CD14-positive monocyte (primary cell): ENCODE results near the gene MEOX1. TPM values are rescaled to one million over a fixed set of nuclear protein-coding genes. Genes with fewer than 3 reads are reported as not detected.

Source experiments
- DNase-seq, 3 donors: peaks; one replicate each; pipeline ENCODE4 v3.0.0-alpha.2; 2011 to 2022
- H2AFZ ChIP-seq: 2 replicates; pipeline ENCODE4 v1.6.0; 2012; ENCODE audit warnings: mild to moderate bottlenecking, low read depth, low read length, inconsistent platforms; ENCODE audit not compliant: insufficient read depth, poor library complexity, severe bottlenecking
- H3K27ac ChIP-seq, 2 donors: 1 replicate in 1 of 2; 2 replicates in 1 of 2; pipeline ENCODE4 v1.5.1; 2012 to 2013; ENCODE audit warnings: low read length in 2 of 2, control low read depth in 1 of 2, inconsistent platforms in 1 of 2, low read depth in 1 of 2, mild to moderate bottlenecking in 1 of 2
- H3K27me3 ChIP-seq, 2 donors: one replicate each; pipeline versions ENCODE4 v1.6.0 to v1.6.1; 2011 to 2013; ENCODE audit warnings: low read length in 2 of 2; ENCODE audit not compliant: control insufficient read depth in 2 of 2, insufficient read depth in 2 of 2
- H3K36me3 ChIP-seq, 2 donors: replicated peaks in 1 of 2; 1 replicate in 1 of 2; 2 replicates in 1 of 2; pipeline versions ENCODE4 v1.5.1 to v1.6.1; 2012 to 2013; ENCODE audit warnings: low read length in 2 of 2, control low read depth in 1 of 2, inconsistent platforms in 1 of 2, mild to moderate bottlenecking in 1 of 2; ENCODE audit not compliant: insufficient read depth in 2 of 2, control insufficient read depth in 1 of 2
- H3K4me1 ChIP-seq, 2 donors: 1 replicate in 1 of 2; 2 replicates in 1 of 2; pipeline versions ENCODE4 v1.5.1 to v1.6.1; 2012 to 2013; ENCODE audit warnings: low read length in 2 of 2, control low read depth in 1 of 2, inconsistent platforms in 1 of 2, mild to moderate bottlenecking in 1 of 2, moderate library complexity in 1 of 2; ENCODE audit not compliant: insufficient read depth in 2 of 2, control insufficient read depth in 1 of 2
- H3K4me2 ChIP-seq: replicated peaks from 2 replicates; pipeline ENCODE3; 2012; ENCODE audit warnings: low read length, moderate library complexity, mild to moderate bottlenecking; ENCODE audit not compliant: poor library complexity, severe bottlenecking; ENCODE audit errors: extremely low read depth
- H3K4me3 ChIP-seq, 3 experiments: fragments of 200-600 bp in 1 of 3; sonication (generic) in 1 of 3; replicated peaks in 1 of 3; 1 replicate in 2 of 3; 2 replicates in 1 of 3; pipeline ENCODE4 v1.5.1; 2011 to 2013; ENCODE audit warnings: low read length in 3 of 3, mild to moderate bottlenecking in 3 of 3, control low read depth in 2 of 3, low read depth in 2 of 3, inconsistent platforms in 1 of 3, moderate library complexity in 1 of 3
- H3K79me2 ChIP-seq: 2 replicates; pipeline ENCODE4 v1.6.0; 2012; ENCODE audit warnings: mild to moderate bottlenecking, control low read depth, inconsistent platforms, low read length, moderate library complexity; ENCODE audit not compliant: insufficient read depth
- H3K9ac ChIP-seq: 2 replicates; pipeline ENCODE4 v1.6.0; 2017; ENCODE audit warnings: low read length, mild to moderate bottlenecking; ENCODE audit not compliant: insufficient read depth, poor library complexity, severe bottlenecking
- H3K9me3 ChIP-seq, 2 donors: replicated peaks in 1 of 2; 1 replicate in 1 of 2; 2 replicates in 1 of 2; pipeline versions ENCODE4 v1.5.1 to v1.6.1; 2012 to 2013; ENCODE audit warnings: low read length in 2 of 2, control low read depth in 1 of 2; ENCODE audit not compliant: control insufficient read depth in 1 of 2, insufficient read depth in 1 of 2
- H4K20me1 ChIP-seq: 2 replicates; pipeline ENCODE4 v1.6.0; 2012; ENCODE audit warnings: mild to moderate bottlenecking, low read length, control low read depth, moderate library complexity; ENCODE audit not compliant: insufficient read depth
- H3K27ac Mint-ChIP-seq, 7 donors: one replicate each; pipeline ENCODE4 v1.8.0; 2020; ENCODE audit warnings: mild to moderate bottlenecking in 7 of 7, mixed read lengths in 7 of 7, moderate library complexity in 6 of 7, inconsistent platforms in 2 of 7
- H3K27me3 Mint-ChIP-seq, 3 donors: one replicate each; pipeline ENCODE4 v1.8.0; 2021 to 2022; ENCODE audit warnings: low read depth in 3 of 3, mild to moderate bottlenecking in 3 of 3, mixed read lengths in 3 of 3, moderate library complexity in 3 of 3, inconsistent platforms in 1 of 3
- H3K36me3 Mint-ChIP-seq, 2 donors: one replicate each; pipeline ENCODE4 v1.8.0; 2020; ENCODE audit warnings: mixed read lengths in 2 of 2, inconsistent platforms in 1 of 2, mild to moderate bottlenecking in 1 of 2
- H3K4me1 Mint-ChIP-seq: one replicate; pipeline ENCODE4 v1.8.0; 2020; ENCODE audit warnings: mild to moderate bottlenecking, mixed read lengths
- H3K4me3 Mint-ChIP-seq, 2 donors: one replicate each; pipeline ENCODE4 v1.8.0; 2020; ENCODE audit warnings: mild to moderate bottlenecking in 2 of 2, mixed read lengths in 2 of 2, moderate library complexity in 1 of 2
- H3K9me3 Mint-ChIP-seq, 7 donors: one replicate each; pipeline ENCODE4 v1.8.0; 2020 to 2022; ENCODE audit warnings: mixed read lengths in 7 of 7, mild to moderate bottlenecking in 6 of 7, moderate library complexity in 6 of 7, inconsistent platforms in 2 of 7
- CTCF ChIP-seq: fragments of 200-600 bp; IDR thresholded peaks from one replicate; pipeline ENCODE4 v1.8.0; 2022; ENCODE audit warnings: antibody characterized with exemption, mild to moderate bottlenecking
- WGBS: methylation state at CpG from one replicate; pipeline ENCODE4 v1.1.5; 2013; ENCODE audit warnings: missing lambda C conversion rate; ENCODE audit not compliant: insufficient coverage; 5-methylcytosine and 5-hydroxymethylcytosine counted together
- intact Hi-C, 2 donors: fragments of 100-400 bp; cut with micrococcal nuclease; formaldehyde crosslinking; loops; one replicate each; pipeline versions ENCODE4 v1.15.0 to v1.15.1; 2023
- polyA plus RNA-seq, 3 donors: library from polyadenylated mRNA; depleted of rRNA in 1 of 3; unstranded in 2 of 3; stranded (reverse) in 1 of 3; fragments of 300-500 nt in 2 of 3; fragments of >200 nt in 1 of 3; fragmentation: Illumina TruSeq in 2 of 3; gene quantifications; 1 replicate in 2 of 3; 2 replicates in 1 of 3; pipeline ENCODE4 v1.2.3, GENCODE V29; 2012 to 2021

Gene MEOX1
- polyA plus RNA-seq, 3 donors: 0.06 TPM; not detected in 2

GRCh38 chr17:43650471-43650870, 11.3 kb downstream of the MEOX1 start:
- 94% methylated on average over 5 of the region's 8 CpGs for WGBS
- no peaks in the 10 kb centered on the region for H4K20me1 ChIP-seq
- H3K27me3 ChIP-seq: peaks cover 0 to 7% of the 10 kb centered on the region in 2 donors
- H3K4me1 Mint-ChIP-seq: peaks cover 43% of the 10 kb centered on the region
- no peaks in the 10 kb centered on the region for H3K36me3 ChIP-seq
- peak overlapping the region in 1 of 7 donors; percentile 68 for H3K27ac Mint-ChIP-seq
- TF ChIP-seq CTCF: no peak
- H3K9me3 ChIP-seq: no peaks in the 10 kb centered on the region
- no peak for DNase-seq
- H3K9me3 Mint-ChIP-seq: no peaks in the 10 kb centered on the region
- no peaks in the 10 kb centered on the region for H3K79me2 ChIP-seq
- H3K4me2 ChIP-seq: no peak overlapping the region
- H3K27me3 Mint-ChIP-seq: peaks cover 5 to 16% (median 14%) of the 10 kb centered on the region in 3 donors
- no peak overlapping the region for H3K9ac ChIP-seq
- no peak overlapping the region for H3K27ac ChIP-seq
- intact Hi-C loops: no loop called here
- H3K4me3 Mint-ChIP-seq: no peak overlapping the region
- H2AFZ ChIP-seq: no peak overlapping the region
- H3K36me3 Mint-ChIP-seq: no peaks in the 10 kb centered on the region
- H3K4me3 ChIP-seq: no peak overlapping the region
- H3K4me1 ChIP-seq: peaks cover 31 to 52% of the 10 kb centered on the region in 2 donors

GRCh38 chr17:43648916-43649315, 12.8 kb downstream of the MEOX1 start:
- H3K4me1 ChIP-seq: peaks cover 18 to 39% of the 10 kb centered on the region in 2 donors
- H3K27ac Mint-ChIP-seq: no peak overlapping the region
- no peak overlapping the region for H3K4me3 ChIP-seq
- H3K27me3 Mint-ChIP-seq: peaks cover 17 to 31% (median 25%) of the 10 kb centered on the region in 3 donors
- H3K27me3 ChIP-seq: peaks cover 0 to 12% of the 10 kb centered on the region in 2 donors
- no peak for DNase-seq
- H2AFZ ChIP-seq: no peak overlapping the region
- no peaks in the 10 kb centered on the region for H3K9me3 ChIP-seq
- no peaks in the 10 kb centered on the region for H4K20me1 ChIP-seq
- no peaks in the 10 kb centered on the region for H3K36me3 Mint-ChIP-seq
- no peaks in the 10 kb centered on the region for H3K9me3 Mint-ChIP-seq
- 94% methylated on average over 6 of the region's 7 CpGs for WGBS
- intact Hi-C loops: loop anchor here in 1 of 2 donors (5.0 kb wide), 1 partner anchor 42 kb away; no protein-coding TSS in a partner anchor
- no peak overlapping the region for H3K4me2 ChIP-seq
- peaks cover 30% of the 10 kb centered on the region for H3K4me1 Mint-ChIP-seq
- no peak overlapping the region for H3K4me3 Mint-ChIP-seq
- no peak overlapping the region for H3K27ac ChIP-seq
- no peaks in the 10 kb centered on the region for H3K79me2 ChIP-seq
- H3K36me3 ChIP-seq: no peaks in the 10 kb centered on the region
- H3K9ac ChIP-seq: no peak overlapping the region
- TF ChIP-seq CTCF: no peak
